ENCODE data around the gene KIF18B. TPM values are rescaled to one million over a fixed set of nuclear protein-coding genes. Genes with fewer than 3 reads are reported as not detected.

KIF18B gene
- total RNA-seq, 1 donor from 2014 or later: 87.3 TPM

- H3K9me3 Mint-ChIP-seq: no peaks in the 10 kb centered on the region
- H3K36me3 Mint-ChIP-seq (ENCODE audit: low read depth): no peaks in the 10 kb centered on the region
- DNase-seq (ENCODE audit: low read depth, low spot score): no peak
- peaks cover 26% of the 10 kb centered on the region for H3K27me3 Mint-ChIP-seq (ENCODE audit: low read depth)
- TF ChIP-seq, protein P1, sequence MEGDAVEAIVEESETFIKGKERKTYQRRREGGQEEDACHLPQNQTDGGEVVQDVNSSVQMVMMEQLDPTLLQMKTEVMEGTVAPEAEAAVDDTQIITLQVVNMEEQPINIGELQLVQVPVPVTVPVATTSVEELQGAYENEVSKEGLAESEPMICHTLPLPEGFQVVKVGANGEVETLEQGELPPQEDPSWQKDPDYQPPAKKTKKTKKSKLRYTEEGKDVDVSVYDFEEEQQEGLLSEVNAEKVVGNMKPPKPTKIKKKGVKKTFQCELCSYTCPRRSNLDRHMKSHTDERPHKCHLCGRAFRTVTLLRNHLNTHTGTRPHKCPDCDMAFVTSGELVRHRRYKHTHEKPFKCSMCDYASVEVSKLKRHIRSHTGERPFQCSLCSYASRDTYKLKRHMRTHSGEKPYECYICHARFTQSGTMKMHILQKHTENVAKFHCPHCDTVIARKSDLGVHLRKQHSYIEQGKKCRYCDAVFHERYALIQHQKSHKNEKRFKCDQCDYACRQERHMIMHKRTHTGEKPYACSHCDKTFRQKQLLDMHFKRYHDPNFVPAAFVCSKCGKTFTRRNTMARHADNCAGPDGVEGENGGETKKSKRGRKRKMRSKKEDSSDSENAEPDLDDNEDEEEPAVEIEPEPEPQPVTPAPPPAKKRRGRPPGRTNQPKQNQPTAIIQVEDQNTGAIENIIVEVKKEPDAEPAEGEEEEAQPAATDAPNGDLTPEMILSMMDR (conservative IDR thresholded peaks at IDR 0.05): no peak
- peaks cover 40% of the 10 kb centered on the region for H3K4me1 Mint-ChIP-seq
- H3K4me3 Mint-ChIP-seq: no peak overlapping the region
- peak overlapping the region; percentile 63 for H3K27ac Mint-ChIP-seq (ENCODE audit: unreplicated experiment)
Measured at GRCh38 chr17:44917456-44917855, 30.1 kb downstream of the KIF18B start.

GRCh38 chr17:44916781-44917241, 30.8 kb downstream of the KIF18B start:
- no peak for DNase-seq (ENCODE audit: low read depth, low spot score)
- no peaks in the 10 kb centered on the region for H3K36me3 Mint-ChIP-seq (ENCODE audit: low read depth)

GRCh38 chr17:44915862-44916780, 31.5 kb downstream of the KIF18B start:
- H3K4me3 Mint-ChIP-seq: no peak overlapping the region
- DNase-seq (ENCODE audit: low read depth, low spot score): no peak
- TF ChIP-seq, protein P1 (conservative IDR thresholded peaks at IDR 0.05): no peak
- H3K27me3 Mint-ChIP-seq (ENCODE audit: low read depth): peaks cover 28% of the 10 kb centered on the region
- H3K4me1 Mint-ChIP-seq: peaks cover 34% of the 10 kb centered on the region
- H3K27ac Mint-ChIP-seq (ENCODE audit: unreplicated experiment): peak overlapping the region; percentile 28
- no peaks in the 10 kb centered on the region for H3K9me3 Mint-ChIP-seq
- no peaks in the 10 kb centered on the region for H3K36me3 Mint-ChIP-seq (ENCODE audit: low read depth)

More at GRCh38 chr17:44916781-44917241, 30.8 kb downstream of the KIF18B start:
- Mint-ChIP-seq H3K4me1 (peaks cover 40% of the 10 kb centered on the region), H3K9me3 (no peaks in the 10 kb centered on the region), H3K4me3 (no peak overlapping the region), H3K27ac (ENCODE audit: unreplicated experiment) (no peak overlapping the region), H3K27me3 (ENCODE audit: low read depth) (peaks cover 27% of the 10 kb centered on the region)
- TF ChIP-seq, protein P1 (conservative IDR thresholded peaks at IDR 0.05): no peak

- H3K27me3 Mint-ChIP-seq (ENCODE audit: low read depth): peaks cover 29% of the 10 kb centered on the region
- H3K4me1 Mint-ChIP-seq: peaks cover 32% of the 10 kb centered on the region
- no peak within 1 kb of the TSS for H3K4me3 Mint-ChIP-seq
- no peaks in the 10 kb centered on the region for H3K36me3 Mint-ChIP-seq (ENCODE audit: low read depth)
- H3K27ac Mint-ChIP-seq (ENCODE audit: unreplicated experiment): peak within 1 kb of the TSS; percentile 28
- TF ChIP-seq, protein P1 (conservative IDR thresholded peaks at IDR 0.05): no peak
- no peaks in the 10 kb centered on the region for H3K9me3 Mint-ChIP-seq
- no peak for DNase-seq (ENCODE audit: low read depth, low spot score)
Measured at GRCh38 chr17:44915321-44915726, 32.2 kb downstream of the KIF18B start, which contains the start of gene GFAP. Gene GFAP, minus strand, starts transcription at chr17:44915500. Its CDS starts 14 bp downstream, at chr17:44915486.

GRCh38 chr17:44914698-44915271, 32.8 kb downstream of the KIF18B start:
- H3K36me3 Mint-ChIP-seq (ENCODE audit: low read depth): no peaks in the 10 kb centered on the region
- no peak for DNase-seq (ENCODE audit: low read depth, low spot score)

More at GRCh38 chr17:44914698-44915271, 32.8 kb downstream of the KIF18B start:
- Mint-ChIP-seq H3K4me3 (no peak overlapping the region), H3K27ac (ENCODE audit: unreplicated experiment) (no peak overlapping the region), H3K4me1 (peaks cover 27% of the 10 kb centered on the region), H3K27me3 (ENCODE audit: low read depth) (peaks cover 24% of the 10 kb centered on the region), H3K9me3 (no peaks in the 10 kb centered on the region)
- TF ChIP-seq, protein P1 (conservative IDR thresholded peaks at IDR 0.05): no peak
